BE2C (cell line): ENCODE data around the gene CBS.
"Not testable (repeated sequence)": the region's sequence is repeated elsewhere in the genome, so short reads cannot be mapped to it uniquely, and the experiment has no call there.

Experiments used
- DNase-seq: peaks from one replicate; pipeline ENCODE4 v3.0.0-alpha.2; 2020
- H3K27me3 ChIP-seq: fragments of 250-450 bp; sonication (Bioruptor Pico); 2 replicates; pipeline ENCODE4 v1.5.1; 2020; ENCODE audit warnings: mild to moderate bottlenecking
- H3K36me3 ChIP-seq: fragments of 250-450 bp; sonication (Bioruptor Pico); 2 replicates; pipeline ENCODE4 v1.5.1; 2020; ENCODE audit warnings: mild to moderate bottlenecking
- H3K4me1 ChIP-seq: fragments of 250-450 bp; sonication (Bioruptor Pico); 2 replicates; pipeline ENCODE4 v1.5.1; 2020
- H3K4me3 ChIP-seq: 2 replicates; pipeline ENCODE4 v1.5.1; 2011; ENCODE audit warnings: low read depth, low read length
- H3K9me3 ChIP-seq: fragments of 250-450 bp; sonication (Bioruptor Pico); 2 replicates; pipeline ENCODE4 v1.5.1; 2020
- TF ChIP-seq, protein P1 (sequence below): IDR thresholded peaks from 2 replicates; pipeline ENCODE4 v1.5.1; 2012; ENCODE audit warnings: mild to moderate bottlenecking, low read depth, low read length

The CBS gene

DNA sequence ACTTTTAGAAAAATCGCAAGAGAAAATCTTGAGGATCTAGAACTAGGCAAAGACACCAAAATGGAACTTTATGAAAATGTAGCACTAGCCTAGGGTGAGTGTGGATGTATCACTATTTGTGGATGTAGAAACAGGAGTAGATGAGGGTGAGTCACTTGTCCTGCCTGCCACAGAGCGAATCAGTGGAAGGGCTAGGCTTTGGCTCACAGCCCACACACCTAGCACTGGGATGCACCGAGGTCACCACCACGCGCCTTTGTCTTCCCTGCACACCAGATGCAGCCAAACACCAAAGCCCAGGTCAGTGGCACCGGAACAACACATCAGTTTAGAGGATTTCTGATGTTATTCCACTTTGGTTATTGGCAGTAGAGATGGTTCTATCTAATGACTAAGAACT lies 63.0 kb downstream of the CBS start:
- peaks cover 6% of the 10 kb centered on the region for H3K4me1 ChIP-seq
- H3K36me3 ChIP-seq, result peaks cover 46% of the 10 kb centered on the region
- H3K9me3 ChIP-seq, result no peaks in the 10 kb centered on the region
- H3K4me3 ChIP-seq, result no peak overlapping the region
- H3K27me3 ChIP-seq, result no peaks in the 10 kb centered on the region
- TF ChIP-seq, protein P1, sequence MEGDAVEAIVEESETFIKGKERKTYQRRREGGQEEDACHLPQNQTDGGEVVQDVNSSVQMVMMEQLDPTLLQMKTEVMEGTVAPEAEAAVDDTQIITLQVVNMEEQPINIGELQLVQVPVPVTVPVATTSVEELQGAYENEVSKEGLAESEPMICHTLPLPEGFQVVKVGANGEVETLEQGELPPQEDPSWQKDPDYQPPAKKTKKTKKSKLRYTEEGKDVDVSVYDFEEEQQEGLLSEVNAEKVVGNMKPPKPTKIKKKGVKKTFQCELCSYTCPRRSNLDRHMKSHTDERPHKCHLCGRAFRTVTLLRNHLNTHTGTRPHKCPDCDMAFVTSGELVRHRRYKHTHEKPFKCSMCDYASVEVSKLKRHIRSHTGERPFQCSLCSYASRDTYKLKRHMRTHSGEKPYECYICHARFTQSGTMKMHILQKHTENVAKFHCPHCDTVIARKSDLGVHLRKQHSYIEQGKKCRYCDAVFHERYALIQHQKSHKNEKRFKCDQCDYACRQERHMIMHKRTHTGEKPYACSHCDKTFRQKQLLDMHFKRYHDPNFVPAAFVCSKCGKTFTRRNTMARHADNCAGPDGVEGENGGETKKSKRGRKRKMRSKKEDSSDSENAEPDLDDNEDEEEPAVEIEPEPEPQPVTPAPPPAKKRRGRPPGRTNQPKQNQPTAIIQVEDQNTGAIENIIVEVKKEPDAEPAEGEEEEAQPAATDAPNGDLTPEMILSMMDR, result no peak
- no peak for DNase-seq

- Histone ChIP-seq H3K36me3 (peaks cover 36% of the 10 kb centered on the region), H3K4me1 (no peaks in the 10 kb centered on the region), H3K4me3 (no peak overlapping the region), H3K27me3 (no peaks in the 10 kb centered on the region), H3K9me3 (no peaks in the 10 kb centered on the region)
- DNase-seq, result no peak
- TF ChIP-seq, protein P1, result no peak
Observed at GRCh38 chr21:43006874-43007208, 68.8 kb downstream of the CBS start.

DNA sequence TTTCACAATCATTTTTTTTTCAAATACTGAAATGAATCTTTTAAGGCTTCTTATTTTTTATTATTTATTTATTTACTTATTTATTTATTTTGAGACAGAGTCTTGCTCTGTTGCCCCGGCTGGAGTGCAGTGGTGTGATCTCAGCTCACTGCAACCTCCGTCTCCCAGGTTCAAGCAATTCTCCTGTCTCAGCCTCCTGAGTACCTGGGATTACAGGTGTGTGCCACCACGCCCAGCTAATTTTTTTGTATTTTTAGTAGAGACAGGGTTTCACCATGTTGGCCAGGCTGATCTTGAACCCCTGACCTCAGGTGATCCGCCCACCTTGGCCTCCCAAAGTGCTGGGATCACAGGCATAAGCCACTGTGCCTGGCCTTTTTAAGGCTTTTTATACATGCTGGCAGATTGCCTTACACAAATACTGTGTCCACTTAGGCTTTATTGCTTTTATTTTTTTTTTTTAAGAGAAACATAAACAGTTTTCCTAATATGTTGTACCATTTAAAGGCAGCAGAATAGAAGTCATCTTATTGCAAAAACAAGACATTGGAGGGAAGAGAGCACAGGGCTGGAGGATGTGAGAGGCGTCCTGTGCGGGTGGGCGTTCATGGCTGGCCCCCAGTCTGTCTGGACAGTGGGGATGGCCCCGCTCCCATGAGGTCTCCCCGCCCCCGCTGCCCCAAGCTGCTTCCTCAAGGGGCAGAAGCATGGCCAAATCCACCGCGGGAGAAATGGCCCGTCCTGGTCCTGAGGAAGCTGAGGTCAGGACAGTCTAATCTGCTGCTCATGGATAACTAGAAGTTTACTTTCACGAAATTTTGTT lies 69.4 kb downstream of the CBS start:
- H3K4me1 ChIP-seq, H3K4me3 ChIP-seq, DNase-seq, H3K9me3 ChIP-seq, H3K27me3 ChIP-seq: not testable (repeated sequence)
- H3K36me3 ChIP-seq, result peaks cover 30% of the 10 kb centered on the region

GRCh38 chr21:43005635-43006034 lies 70.0 kb downstream of the CBS start:
- no peaks in the 10 kb centered on the region; the same call in 1 of the 2 replicates for H3K9me3 ChIP-seq
- TF ChIP-seq, protein P1, result no peak
- no peak overlapping the region for H3K4me3 ChIP-seq
- no peak for DNase-seq
- H3K27me3 ChIP-seq, result no peaks in the 10 kb centered on the region
- peaks cover 29% of the 10 kb centered on the region for H3K36me3 ChIP-seq
- H3K4me1 ChIP-seq, result no peaks in the 10 kb centered on the region

GRCh38 chr21:43004926-43005325 lies 70.7 kb downstream of the CBS start:
- DNase-seq, result no peak
- H3K27me3 ChIP-seq, result no peaks in the 10 kb centered on the region
- TF ChIP-seq, protein P1, result no peak
- H3K36me3 ChIP-seq, result peaks cover 26% of the 10 kb centered on the region
- no peaks in the 10 kb centered on the region; the same call in 1 of the 2 replicates for H3K9me3 ChIP-seq
- no peaks in the 10 kb centered on the region for H3K4me1 ChIP-seq
- no peak overlapping the region for H3K4me3 ChIP-seq
